PC-3 (cell line): ENCODE measurements around the gene TMEM108. TPM values are rescaled to one million over a fixed set of nuclear protein-coding genes. Genes with fewer than 3 reads are reported as not detected.

Experiments
- ATAC-seq: fragments of 200-7000 bp; cut with Tn5 transposase; 2 replicates; pipeline ENCODE4 v1.9.1; 2020; ENCODE audit warnings: mild to moderate bottlenecking, moderate library complexity
- BruUV-seq: library from RNA; stranded (reverse); fragments of 400-500 nt; replicated peaks from 2 replicates; lab custom pipeline; 2021; lab: Mats Ljungman, UMichigan
- CTCF ChIA-PET: fragments of 300-600 bp; sonication (Branson Sonifier 250); formaldehyde crosslinking; loops from one replicate; lab custom pipeline; 2022; ENCODE audit warnings: antibody characterized with exemption; lab: Charles Lee
- POLR2A ChIA-PET: fragments of 300-600 bp; sonication (Branson Sonifier 250); formaldehyde crosslinking; loops from one replicate; lab custom pipeline; 2022; ENCODE audit warnings: antibody characterized with exemption; ENCODE audit not compliant: unreplicated experiment; lab: Charles Lee
- DNase-seq: peaks from one replicate; pipeline ENCODE4 v3.0.0-alpha.2; 2015
- H2AFZ ChIP-seq: fragments of 300-600 bp; sonication (generic); 2 replicates; pipeline ENCODE4 v1.6.0; 2016; ENCODE audit warnings: antibody characterized with exemption, low read length
- H3F3A ChIP-seq: fragments of 300-600 bp; sonication (generic); one replicate; pipeline ENCODE4 v1.6.0; 2017; ENCODE audit warnings: antibody characterized with exemption, low read length, control low read depth, mild to moderate bottlenecking; ENCODE audit not compliant: unreplicated experiment
- H3K27ac ChIP-seq: fragments of 300-600 bp; sonication (generic); 2 replicates; pipeline ENCODE4 v1.5.1; 2016; ENCODE audit warnings: mild to moderate bottlenecking, low read length
- H3K27me3 ChIP-seq: fragments of 300-600 bp; sonication (generic); 2 replicates; pipeline ENCODE4 v1.6.1; 2016; ENCODE audit warnings: low read length, mixed read lengths
- H3K36me3 ChIP-seq: fragments of 300-600 bp; sonication (generic); 2 replicates; pipeline ENCODE4 v1.6.1; 2016; ENCODE audit warnings: low read depth, mixed run types, low read length, mixed read lengths
- H3K4me1 ChIP-seq: fragments of 300-600 bp; sonication (generic); 2 replicates; pipeline ENCODE4 v1.5.1; 2016; ENCODE audit warnings: low read length; ENCODE audit not compliant: insufficient read depth
- H3K4me2 ChIP-seq: fragments of 300-600 bp; sonication (generic); 2 replicates; pipeline ENCODE4 v1.6.0; 2016; ENCODE audit warnings: low read length
- H3K4me3 ChIP-seq: fragments of 300-600 bp; sonication (generic); 2 replicates; pipeline ENCODE4 v1.5.1; 2016; ENCODE audit warnings: mild to moderate bottlenecking, low read length, mixed read lengths
- H3K79me2 ChIP-seq: fragments of 300-600 bp; sonication (generic); 2 replicates; pipeline ENCODE4 v1.6.1; 2017; ENCODE audit warnings: low read length, mixed read lengths
- H3K9ac ChIP-seq: fragments of 300-600 bp; sonication (generic); 2 replicates; pipeline ENCODE4 v1.6.0; 2016; ENCODE audit warnings: mild to moderate bottlenecking, low read length
- H3K9me2 ChIP-seq: fragments of 300-600 bp; sonication (generic); replicated peaks from 2 replicates; pipeline ENCODE4 v1.6.1; 2016; ENCODE audit warnings: mixed run types, low read length, mixed read lengths
- H3K9me3 ChIP-seq: fragments of 300-600 bp; sonication (generic); 2 replicates; pipeline ENCODE4 v1.6.1; 2016; ENCODE audit warnings: low read length, mixed read lengths
- H4K20me1 ChIP-seq: fragments of 300-600 bp; sonication (generic); 2 replicates; pipeline ENCODE4 v1.6.1; 2016; ENCODE audit warnings: low read length, mixed read lengths
- CTCF ChIP-seq: fragments of 300-600 bp; sonication (generic); conservative IDR thresholded peaks from 2 replicates; pipeline ENCODE4 v1.5.1; 2017; ENCODE audit warnings: antibody characterized with exemption, low read depth, mild to moderate bottlenecking, low read length
- EZH2 ChIP-seq: fragments of 300-600 bp; sonication (generic); IDR thresholded peaks from one replicate; pipeline ENCODE4 v1.6.1; 2017; ENCODE audit warnings: antibody characterized with exemption, mild to moderate bottlenecking, low read length; ENCODE audit not compliant: unreplicated experiment
- EZH2phosphoT487 ChIP-seq: fragments of 300-600 bp; sonication (generic); IDR thresholded peaks from 2 replicates; pipeline ENCODE4 v1.6.1; 2018; ENCODE audit warnings: mild to moderate bottlenecking, antibody characterized with exemption, low read length, borderline replicate concordance
- intact Hi-C: fragments of 100-400 bp; cut with micrococcal nuclease; formaldehyde crosslinking; loops from 2 replicates; pipeline ENCODE4 v1.9.0; 2023
- total RNA-seq: library from RNA; depleted of rRNA; stranded (reverse); fragments of >200 nt; gene quantifications from 2 replicates; pipeline ENCODE4 v1.2.3, GENCODE V29; 2014

The TMEM108 gene
- total RNA-seq, 1 experiment from 2014 or later = not detected

DNA sequence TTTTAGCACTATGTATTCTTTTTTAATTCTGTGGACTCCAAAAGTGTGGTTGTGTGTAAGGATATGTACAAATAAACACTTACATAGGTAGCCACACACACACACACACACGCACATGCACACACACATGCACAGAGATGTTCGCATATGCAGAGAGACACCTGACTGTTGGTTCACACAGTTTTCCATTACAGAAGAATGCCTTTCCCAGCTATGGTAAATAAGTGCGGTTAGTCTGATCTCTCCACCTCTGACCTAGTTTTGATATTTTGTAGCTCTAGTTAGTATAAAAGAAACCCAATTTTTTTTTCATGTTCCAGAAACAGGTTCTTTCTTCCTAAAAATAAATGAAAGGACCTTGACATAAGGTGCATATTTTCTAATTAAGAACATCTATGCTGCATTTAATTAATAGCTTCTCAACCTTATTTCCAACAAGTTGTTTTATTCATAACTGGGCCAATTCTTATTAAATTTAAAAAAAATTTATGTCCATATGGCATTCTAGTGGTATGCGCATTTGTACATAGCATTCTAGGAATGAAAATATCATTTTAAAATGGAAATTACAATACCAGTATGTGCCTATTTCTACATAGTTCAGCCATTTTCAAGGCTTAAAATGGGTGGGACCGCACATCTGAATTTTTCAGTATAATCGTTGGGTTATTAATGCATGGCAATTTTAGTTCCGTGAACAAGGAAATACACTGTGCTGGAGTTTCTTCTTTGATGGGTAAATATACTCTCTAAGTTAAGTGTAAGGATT, 27.2 kb downstream of the TMEM108 start:
- no peak overlapping the region for H3K27ac ChIP-seq
- ChIA-PET CTCF (no interaction called here), POLR2A (no interaction called here)
- intact Hi-C loops = no loop called here
- no peak overlapping the region for H2AFZ ChIP-seq
- H3K9me3 ChIP-seq = no peaks in the 10 kb centered on the region
- H3K36me3 ChIP-seq = no peaks in the 10 kb centered on the region
- H3K79me2 ChIP-seq = no peaks in the 10 kb centered on the region
- H3K4me2 ChIP-seq = no peak overlapping the region
- H3F3A ChIP-seq = no peaks in the 10 kb centered on the region
- TF ChIP-seq EZH2 (no peak), CTCF (no peak), EZH2phosphoT487 (no peak)
- no peak for DNase-seq
- no TSS peak for BruUV-seq
- ATAC-seq = no peak
- H4K20me1 ChIP-seq = no peaks in the 10 kb centered on the region
- no peaks in the 10 kb centered on the region for H3K4me1 ChIP-seq
- H3K9me2 ChIP-seq = no peaks in the 10 kb centered on the region
- H3K9ac ChIP-seq = no peak overlapping the region
- H3K27me3 ChIP-seq = no peaks in the 10 kb centered on the region
- H3K4me3 ChIP-seq = no peak overlapping the region

DNA sequence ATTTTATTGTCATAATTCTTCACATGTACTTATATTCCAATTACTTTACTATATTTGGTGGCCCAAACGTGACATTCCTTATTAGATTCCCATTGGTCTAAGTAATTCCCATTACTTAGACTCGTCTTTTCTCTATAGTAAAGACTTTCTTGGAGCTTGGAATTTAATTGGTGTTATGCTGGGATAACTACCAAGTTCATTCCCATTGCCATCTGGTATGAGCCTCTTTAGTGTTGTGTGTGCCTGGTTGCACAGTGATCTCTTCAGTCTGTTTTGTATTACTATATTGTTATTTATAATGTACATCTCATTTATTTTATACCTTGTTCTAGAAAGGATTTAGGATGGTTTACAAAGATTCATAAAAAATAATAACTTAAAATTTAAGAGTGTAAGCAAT, 27.8 kb downstream of the TMEM108 start:
- POLR2A ChIA-PET = no interaction called here
- no TSS peak for BruUV-seq
- ATAC-seq = no peak
- Histone ChIP-seq H3K4me2 (no peak overlapping the region), H4K20me1 (no peaks in the 10 kb centered on the region), H3K9ac (no peak overlapping the region), H3K79me2 (no peaks in the 10 kb centered on the region), H3K27me3 (no peaks in the 10 kb centered on the region), H3K36me3 (no peaks in the 10 kb centered on the region), H3K9me3 (no peaks in the 10 kb centered on the region), H3F3A (no peaks in the 10 kb centered on the region), H3K4me3 (no peak overlapping the region), H2AFZ (no peak overlapping the region), H3K9me2 (no peaks in the 10 kb centered on the region), H3K27ac (no peak overlapping the region), H3K4me1 (no peaks in the 10 kb centered on the region)
- DNase-seq = no peak
- CTCF ChIA-PET = no interaction called here
- TF ChIP-seq EZH2phosphoT487 (no peak), EZH2 (no peak), CTCF (no peak)
- intact Hi-C loops = no loop called here

- Histone ChIP-seq H3K4me2 (no peak overlapping the region), H3K27me3 (no peaks in the 10 kb centered on the region), H3K79me2 (no peaks in the 10 kb centered on the region), H3K4me3 (no peak overlapping the region), H3K27ac (no peak overlapping the region), H3K4me1 (no peaks in the 10 kb centered on the region), H3F3A (no peaks in the 10 kb centered on the region), H3K36me3 (no peaks in the 10 kb centered on the region), H3K9ac (no peak overlapping the region), H4K20me1 (no peaks in the 10 kb centered on the region), H3K9me2 (no peaks in the 10 kb centered on the region), H2AFZ (no peak overlapping the region), H3K9me3 (no peaks in the 10 kb centered on the region)
- ChIA-PET CTCF (no interaction called here), POLR2A (no interaction called here)
- DNase-seq (no peak), ATAC-seq (no peak)
- intact Hi-C loops = no loop called here
- no peak for TF ChIP-seq EZH2phosphoT487
- no peak for TF ChIP-seq EZH2
- no peak for TF ChIP-seq CTCF
- BruUV-seq = no TSS peak
These were observed 31.5 kb downstream of the TMEM108 start for GRCh38 chr3:133069556-133070286.
